Keratinocyte (primary cell): Measurements from ENCODE around the gene GRK4. TPM values are rescaled to one million over a fixed set of nuclear protein-coding genes. Genes with fewer than 3 reads are reported as not detected.

Experiments used
- DNase-seq: peaks from one replicate; pipeline ENCODE4 v3.0.0-alpha.2; 2011; ENCODE audit warnings: low read depth, missing footprints, low spot score
- FAIRE-seq: peaks from 2 replicates; lab custom pipeline; 2011; peaks lifted over from hg19 to GRCh38; lab: Jason Lieb, UNC
- H2AFZ ChIP-seq: 2 replicates; pipeline ENCODE4 v1.6.0; 2012; ENCODE audit warnings: low read length, control low read depth, inconsistent platforms; ENCODE audit not compliant: control insufficient read depth
- H3K27ac ChIP-seq: 2 replicates; pipeline ENCODE4 v1.5.1; 2011; ENCODE audit warnings: low read length; ENCODE audit not compliant: control insufficient read depth, insufficient read depth
- H3K27me3 ChIP-seq: 3 replicates; pipeline ENCODE4 v1.6.0; 2011; ENCODE audit warnings: low read length; ENCODE audit not compliant: control insufficient read depth, insufficient read depth; ENCODE audit errors: extremely low read depth
- H3K36me3 ChIP-seq, 2 experiments: 2 replicates in 1 of 2; 3 replicates in 1 of 2; pipeline ENCODE4 v1.5.1; 2011; ENCODE audit warnings: low read length in 2 of 2, mild to moderate bottlenecking in 1 of 2; ENCODE audit not compliant: control insufficient read depth in 2 of 2, insufficient read depth in 2 of 2; ENCODE audit errors: extremely low read depth in 1 of 2
- H3K4me1 ChIP-seq: 3 replicates; pipeline ENCODE4 v1.5.1; 2011; ENCODE audit warnings: low read length; ENCODE audit not compliant: control insufficient read depth, insufficient read depth; ENCODE audit errors: extremely low read depth
- H3K4me2 ChIP-seq: 3 replicates; pipeline ENCODE4 v1.6.0; 2011; ENCODE audit warnings: low read depth, low read length; ENCODE audit not compliant: control insufficient read depth, insufficient read depth; ENCODE audit errors: extremely low read depth
- H3K4me3 ChIP-seq, 3 experiments: fragments of 200-600 bp in 1 of 3; sonication (generic) in 1 of 3; 2 replicates in 2 of 3; 3 replicates in 1 of 3; pipeline ENCODE4 v1.5.1; 2011 to 2016; ENCODE audit warnings: low read length in 3 of 3, mild to moderate bottlenecking in 3 of 3, control low read depth in 2 of 3, inconsistent platforms in 1 of 3, low read depth in 1 of 3, mixed read lengths in 1 of 3, mixed run types in 1 of 3, moderate library complexity in 1 of 3; ENCODE audit not compliant: control insufficient read depth in 2 of 3, insufficient read depth in 2 of 3; ENCODE audit errors: extremely low read depth in 1 of 3
- H3K79me2 ChIP-seq: 2 replicates; pipeline ENCODE4 v1.6.0; 2012; ENCODE audit warnings: low read length; ENCODE audit not compliant: control insufficient read depth, insufficient read depth
- H3K9ac ChIP-seq: 3 replicates; pipeline ENCODE4 v1.6.0; 2011; ENCODE audit warnings: low read length; ENCODE audit not compliant: control insufficient read depth, insufficient read depth; ENCODE audit errors: extremely low read depth
- H3K9me1 ChIP-seq: 3 replicates; pipeline ENCODE4 v1.6.0; 2011; ENCODE audit warnings: low read length; ENCODE audit not compliant: control insufficient read depth, insufficient read depth; ENCODE audit errors: extremely low read depth
- H3K9me3 ChIP-seq: 2 replicates; pipeline ENCODE4 v1.5.1; 2012; ENCODE audit warnings: low read depth, low read length; ENCODE audit not compliant: control insufficient read depth
- H4K20me1 ChIP-seq: 3 replicates; pipeline ENCODE4 v1.6.0; 2011; ENCODE audit warnings: low read length; ENCODE audit not compliant: control insufficient read depth, insufficient read depth; ENCODE audit errors: extremely low read depth
- EZH2 ChIP-seq: IDR thresholded peaks from one replicate; pipeline ENCODE4 v1.6.1; 2012; ENCODE audit warnings: inconsistent platforms, mild to moderate bottlenecking, low read length, moderate library complexity
- dilution Hi-C: fragments of 300-500 bp; cut with MboI; formaldehyde crosslinking; loops from one replicate; pipeline ENCODE4 v1.7.0; 2020; ENCODE audit warnings: low sequenced_read_pairs; ENCODE audit not compliant: extremely low pct_ligation_motif_present
- polyA plus RNA-seq, 5 experiments: library from polyadenylated mRNA; depleted of rRNA in 3 of 5; stranded (reverse) in 3 of 5; stranded (forward) in 1 of 5; unstranded in 1 of 5; fragments of >200 nt; gene quantifications; 1 replicate in 1 of 5; 2 replicates in 3 of 5; 3 replicates in 1 of 5; pipeline versions ENCODE4 v1.2.1 to v1.2.3, GENCODE V29; 2011 to 2012; ENCODE audit warnings: missing spikeins in 2 of 5, low read depth in 1 of 5, low replicate concordance in 1 of 5
- TF ChIP-seq, protein P1 (sequence below), 3 experiments: IDR thresholded peaks in 1 of 3; conservative IDR thresholded peaks in 1 of 3; optimal IDR thresholded peaks in 1 of 3; 2 replicates in 2 of 3; 3 replicates in 1 of 3; pipeline versions ENCODE3 to v1.5.1; 2011; ENCODE audit warnings: low read length in 3 of 3, mild to moderate bottlenecking in 3 of 3, moderate library complexity in 2 of 3, control low read depth in 1 of 3, inconsistent platforms in 1 of 3; ENCODE audit not compliant: insufficient read depth in 2 of 3; ENCODE audit errors: extremely low read depth in 1 of 3

The GRK4 gene
- polyA plus RNA-seq, 1 donor (not counting 4 experiments of a cell fraction or from before 2014, with no cell fraction given), result 4.3 TPM

DNA sequence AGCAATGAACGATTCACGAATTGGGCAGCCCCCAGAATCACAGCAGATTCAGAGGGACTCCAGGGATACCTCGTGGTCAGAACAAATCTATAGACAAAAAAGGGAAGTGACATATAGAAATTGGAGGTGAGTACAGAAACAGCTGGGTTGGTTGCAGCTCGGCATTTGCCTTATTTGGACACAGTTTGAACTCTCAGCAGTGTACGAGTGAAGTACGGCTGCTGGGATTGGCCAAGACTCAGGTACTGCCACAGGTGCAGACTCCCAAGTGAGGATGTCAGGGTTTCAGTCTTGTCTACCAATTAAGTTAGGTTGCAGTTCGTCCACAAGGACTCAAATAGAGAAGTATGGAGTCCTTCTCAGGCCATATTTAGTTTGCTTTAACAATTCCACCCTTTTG, 82.8 kb downstream of the GRK4 start:
- no peak for DNase-seq
- Histone ChIP-seq H3K79me2 (no peaks in the 10 kb centered on the region), H2AFZ (no peak overlapping the region), H3K27ac (no peak overlapping the region), H4K20me1 (no peaks in the 10 kb centered on the region), H3K9me1 (no peaks in the 10 kb centered on the region), H3K36me3 (no peaks in the 10 kb centered on the region), H3K4me1 (peaks cover 17% of the 10 kb centered on the region), H3K9ac (no peak overlapping the region), H3K9me3 (no peaks in the 10 kb centered on the region), H3K4me2 (no peak overlapping the region), H3K4me3 (no peak overlapping the region), H3K27me3 (peaks cover under 1% of the 10 kb centered on the region)
- dilution Hi-C loops, result no loop called here
- FAIRE-seq, result no peak
- no peak for TF ChIP-seq EZH2
- TF ChIP-seq, protein P1, sequence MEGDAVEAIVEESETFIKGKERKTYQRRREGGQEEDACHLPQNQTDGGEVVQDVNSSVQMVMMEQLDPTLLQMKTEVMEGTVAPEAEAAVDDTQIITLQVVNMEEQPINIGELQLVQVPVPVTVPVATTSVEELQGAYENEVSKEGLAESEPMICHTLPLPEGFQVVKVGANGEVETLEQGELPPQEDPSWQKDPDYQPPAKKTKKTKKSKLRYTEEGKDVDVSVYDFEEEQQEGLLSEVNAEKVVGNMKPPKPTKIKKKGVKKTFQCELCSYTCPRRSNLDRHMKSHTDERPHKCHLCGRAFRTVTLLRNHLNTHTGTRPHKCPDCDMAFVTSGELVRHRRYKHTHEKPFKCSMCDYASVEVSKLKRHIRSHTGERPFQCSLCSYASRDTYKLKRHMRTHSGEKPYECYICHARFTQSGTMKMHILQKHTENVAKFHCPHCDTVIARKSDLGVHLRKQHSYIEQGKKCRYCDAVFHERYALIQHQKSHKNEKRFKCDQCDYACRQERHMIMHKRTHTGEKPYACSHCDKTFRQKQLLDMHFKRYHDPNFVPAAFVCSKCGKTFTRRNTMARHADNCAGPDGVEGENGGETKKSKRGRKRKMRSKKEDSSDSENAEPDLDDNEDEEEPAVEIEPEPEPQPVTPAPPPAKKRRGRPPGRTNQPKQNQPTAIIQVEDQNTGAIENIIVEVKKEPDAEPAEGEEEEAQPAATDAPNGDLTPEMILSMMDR (optimal IDR thresholded peaks at IDR 0.05 in 1 of 3, IDR thresholded peaks at IDR 0.05 in 1 of 3, conservative IDR thresholded peaks at IDR 0.05 in 1 of 3; ENCODE audit: extremely low read depth in 1 of 3, insufficient read depth in 2 of 3, low read length in 3 of 3), result no peak

DNA sequence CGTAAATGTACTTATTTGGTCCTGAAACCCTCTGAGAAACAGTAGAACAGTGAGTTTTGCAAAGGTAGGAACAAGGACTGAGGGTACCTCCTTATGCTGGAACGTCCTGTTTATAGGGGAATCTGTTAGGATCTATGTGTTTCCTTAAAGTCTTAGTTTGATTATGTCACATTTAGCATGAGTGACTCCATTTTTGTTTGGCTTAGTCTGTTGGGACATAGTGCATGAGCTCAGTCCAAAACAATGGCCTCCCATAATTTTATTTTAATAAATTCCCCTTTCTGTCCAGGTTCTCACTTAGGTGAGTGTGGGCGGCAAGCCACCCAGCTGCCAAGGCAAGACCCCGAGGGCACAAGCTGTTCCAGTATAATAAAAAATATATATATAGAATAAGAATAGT, 83.3 kb downstream of the GRK4 start:
- FAIRE-seq (no peak), DNase-seq (no peak)
- H4K20me1 ChIP-seq, result no peaks in the 10 kb centered on the region
- no peak overlapping the region for H3K4me2 ChIP-seq
- H2AFZ ChIP-seq, result no peak overlapping the region
- no peak overlapping the region for H3K9ac ChIP-seq
- TF ChIP-seq, protein P1 (optimal IDR thresholded peaks at IDR 0.05 in 1 of 3, IDR thresholded peaks at IDR 0.05 in 1 of 3, conservative IDR thresholded peaks at IDR 0.05 in 1 of 3; ENCODE audit: extremely low read depth in 1 of 3, insufficient read depth in 2 of 3, low read length in 3 of 3), result no peak
- no peak for TF ChIP-seq EZH2
- H3K4me3 ChIP-seq, result no peak overlapping the region
- H3K27ac ChIP-seq, result no peak overlapping the region
- no peaks in the 10 kb centered on the region for H3K9me3 ChIP-seq
- no peaks in the 10 kb centered on the region for H3K79me2 ChIP-seq
- dilution Hi-C loops, result no loop called here
- peaks cover 12% of the 10 kb centered on the region for H3K4me1 ChIP-seq
- no peaks in the 10 kb centered on the region for H3K27me3 ChIP-seq
- H3K9me1 ChIP-seq, result no peaks in the 10 kb centered on the region
- no peaks in the 10 kb centered on the region for H3K36me3 ChIP-seq
